Gastroesophageal sphincter (tissue), 4 donors: ENCODE measurements around the gene NOP53. TPM values are rescaled to one million over a fixed set of nuclear protein-coding genes. Genes with fewer than 3 reads are reported as not detected.

Experiments
- ATAC-seq: fragments of 150-250 bp; one replicate; pipeline ENCODE4 v1.9.1; 2016; ENCODE audit warnings: mild to moderate bottlenecking, moderate library complexity
- H3K27ac ChIP-seq, 4 donors: fragments of 200-600 bp; sonication (generic) in 3 of 4; 1 replicate in 3 of 4; 2 replicates in 1 of 4; pipeline ENCODE4 v1.5.1; 2016 to 2019
- H3K27me3 ChIP-seq: fragments of 200-600 bp; sonication (generic); one replicate; pipeline ENCODE4 v1.5.1; 2019
- H3K36me3 ChIP-seq, 2 donors: fragments of 200-600 bp; sonication (generic); one replicate each; pipeline ENCODE4 v1.5.1; 2019; ENCODE audit warnings: control low read depth in 1 of 2
- H3K4me1 ChIP-seq, 3 donors: fragments of 200-600 bp; sonication (generic); 1 replicate in 2 of 3; 2 replicates in 1 of 3; pipeline ENCODE4 v1.5.1; 2016 to 2019; ENCODE audit warnings: control low read depth in 2 of 3
- H3K4me3 ChIP-seq, 2 donors: fragments of 200-600 bp; sonication (generic); one replicate each; pipeline ENCODE4 v1.5.1; 2019; ENCODE audit warnings: mild to moderate bottlenecking in 1 of 2, moderate library complexity in 1 of 2
- H3K9me3 ChIP-seq, 3 donors: fragments of 200-600 bp; sonication (generic); one replicate each; pipeline ENCODE4 v1.5.1; 2017 to 2019; ENCODE audit warnings: control low read depth in 2 of 3
- CTCF ChIP-seq, 4 experiments: fragments of 200-600 bp in 2 of 4; fragments of 450-650 bp in 2 of 4; sonication (generic) in 1 of 4; IDR thresholded peaks; one replicate each; pipeline ENCODE4 v1.5.1; 2017 to 2019; ENCODE audit warnings: antibody characterized with exemption in 4 of 4, mild to moderate bottlenecking in 2 of 4, moderate library complexity in 2 of 4
- EP300 ChIP-seq: sonication (generic); formaldehyde crosslinking; IDR thresholded peaks from one replicate; pipeline ENCODE4 v1.6.1; 2017; ENCODE audit warnings: antibody characterized with exemption, mild to moderate bottlenecking
- POLR2A ChIP-seq, 2 donors: fragments of 450-650 bp; IDR thresholded peaks; one replicate each; pipeline ENCODE4 v1.6.1; 2017; ENCODE audit warnings: antibody characterized with exemption in 2 of 2, mild to moderate bottlenecking in 2 of 2, moderate library complexity in 1 of 2
- POLR2AphosphoS5 ChIP-seq: sonication (generic); formaldehyde crosslinking; IDR thresholded peaks from one replicate; pipeline ENCODE4 v1.6.1; 2017; ENCODE audit warnings: antibody characterized with exemption
- WGBS, 2 donors: methylation state at CpG; one replicate each; pipeline ENCODE4 v1.1.5; 2018; ENCODE audit warnings: low coverage in 1 of 2; 5-methylcytosine and 5-hydroxymethylcytosine counted together
- total RNA-seq, 4 donors: library from RNA; depleted of rRNA; stranded (reverse); fragments of >200 nt; gene quantifications; one replicate each; pipeline ENCODE4 v1.1.0, GENCODE V29; 2016

NOP53 gene
- total RNA-seq, 4 donors from 2014 or later: 332 to 592 (median 362) TPM

DNA sequence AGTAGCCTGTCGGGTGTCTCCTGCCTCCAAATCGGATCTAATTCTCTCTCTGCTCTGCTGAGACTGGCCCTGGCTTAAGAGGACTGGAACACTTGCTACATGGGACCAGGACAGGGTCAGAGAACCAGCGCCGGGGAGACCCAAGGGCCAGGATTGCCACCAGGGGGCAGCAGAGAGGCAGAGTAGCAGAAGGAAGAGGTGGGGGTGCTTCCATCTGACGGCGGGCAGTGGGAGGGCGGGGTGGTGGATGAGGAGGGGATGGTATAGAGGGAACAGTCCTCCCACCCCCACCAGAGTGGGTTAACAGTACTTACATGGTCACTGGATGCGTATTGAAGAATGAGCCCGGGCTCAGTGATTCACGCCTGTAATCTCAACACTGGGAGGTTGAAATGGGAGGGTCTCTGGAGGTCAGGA lies 45.1 kb downstream of the NOP53 start:
- peaks cover 0 to 36% (median 0%) of the 10 kb centered on the region in 3 donors for H3K4me1 ChIP-seq
- no peaks in the 10 kb centered on the region for H3K27me3 ChIP-seq
- ATAC-seq: peak; percentile 66
- 13 to 24% methylated on average over 2 to 4 of the region's 10 CpGs for WGBS, 2 donors
- no peak overlapping the region for H3K4me3 ChIP-seq
- H3K36me3 ChIP-seq: peaks cover 0 to 28% of the 10 kb centered on the region in 2 donors
- H3K27ac ChIP-seq: no peak overlapping the region
- TF ChIP-seq POLR2A (IDR thresholded peaks at IDR 0.05): no peak
- no peak for TF ChIP-seq POLR2AphosphoS5
- TF ChIP-seq CTCF (IDR thresholded peaks at IDR 0.05): peak; percentile 60 to 88 (median 82)
- H3K9me3 ChIP-seq: no peaks in the 10 kb centered on the region

DNA sequence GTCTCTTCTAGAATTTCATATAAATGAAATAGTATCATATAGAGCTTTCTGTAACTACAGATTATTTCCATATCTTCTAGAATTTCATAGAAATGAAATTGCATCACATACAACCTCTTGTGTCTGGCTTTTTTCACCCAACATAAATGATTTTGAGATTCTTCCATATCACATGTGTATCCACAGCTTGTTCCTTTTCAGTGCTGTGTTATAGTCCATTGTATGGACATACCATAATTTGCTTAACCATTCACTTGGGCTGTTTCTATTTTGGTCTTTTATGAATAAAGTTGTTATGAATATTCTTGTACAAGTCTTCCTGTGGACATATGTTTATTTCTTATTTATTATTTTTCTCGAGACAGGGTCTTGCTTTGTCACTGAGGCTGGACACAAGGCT lies 47.3 kb downstream of the NOP53 start:
- TF ChIP-seq POLR2A (IDR thresholded peaks at IDR 0.05) (no peak), EP300 (no peak), POLR2AphosphoS5 (no peak), CTCF (IDR thresholded peaks at IDR 0.05) (no peak)
- WGBS, 2 donors: 80 to 100% methylated on average over 1 of the region's 1 CpG
- H3K4me1 ChIP-seq: peaks cover 0 to 23% (median 0%) of the 10 kb centered on the region in 3 donors
- no peak for ATAC-seq
- H3K27ac ChIP-seq: no peak overlapping the region
- H3K4me3 ChIP-seq: no peak overlapping the region
- H3K27me3 ChIP-seq: no peaks in the 10 kb centered on the region
- peaks cover 0 to 7% of the 10 kb centered on the region in 2 donors for H3K36me3 ChIP-seq
- H3K9me3 ChIP-seq: no peaks in the 10 kb centered on the region

DNA sequence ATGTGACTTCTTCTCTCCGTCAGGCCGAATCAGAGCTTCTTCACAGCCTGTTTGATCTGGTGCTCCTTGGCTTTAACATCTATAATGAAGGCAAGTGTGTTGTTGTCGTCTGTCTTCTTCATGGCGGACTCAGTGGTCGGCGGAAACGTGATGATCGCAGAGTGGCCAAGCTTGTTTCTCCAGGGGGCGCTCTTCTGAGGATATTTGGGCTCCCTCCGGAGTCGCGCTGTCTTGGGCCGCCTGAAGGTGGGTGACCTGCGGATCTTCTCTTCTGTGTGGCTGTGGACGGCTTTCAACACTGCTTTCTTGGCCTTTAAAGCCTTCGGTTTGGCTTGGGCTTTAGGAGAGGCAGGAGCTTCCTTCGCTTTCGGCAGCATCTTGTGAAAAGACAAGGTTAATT lies 49.2 kb downstream of the NOP53 start:
- no peak overlapping the region for H3K4me3 ChIP-seq
- H3K27me3 ChIP-seq: no peaks in the 10 kb centered on the region
- no peaks in the 10 kb centered on the region for H3K9me3 ChIP-seq
- peaks cover 0 to 8% (median 0%) of the 10 kb centered on the region in 3 donors for H3K4me1 ChIP-seq
- H3K27ac ChIP-seq: no peak overlapping the region
- H3K36me3 ChIP-seq: no peaks in the 10 kb centered on the region
- WGBS, 2 donors: 69 to 93% methylated on average over 4 to 13 of the region's 18 CpGs
- TF ChIP-seq POLR2A (IDR thresholded peaks at IDR 0.05) (no peak), POLR2AphosphoS5 (no peak), EP300 (no peak), CTCF (IDR thresholded peaks at IDR 0.05) (no peak)
- no peak for ATAC-seq

DNA sequence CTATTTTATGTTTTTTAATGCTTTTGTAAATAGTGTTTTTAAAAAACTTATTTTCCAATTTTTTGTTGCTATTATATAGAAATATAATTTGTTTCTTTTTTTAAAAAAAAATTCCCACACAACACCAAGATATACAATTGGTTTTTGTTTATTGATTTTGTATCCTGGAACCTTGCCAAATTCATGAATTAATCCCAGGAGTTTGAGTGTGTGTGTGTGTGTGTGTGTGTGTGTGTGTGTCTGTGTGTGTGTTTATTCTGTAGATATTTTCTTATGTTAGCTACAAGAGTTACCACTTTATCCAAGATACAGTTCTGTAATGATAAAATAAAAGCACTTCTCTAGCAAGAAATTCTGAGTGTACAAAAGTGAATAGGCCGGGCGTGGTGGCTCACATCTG lies 51.4 kb downstream of the NOP53 start:
- Histone ChIP-seq H3K27me3 (no peaks in the 10 kb centered on the region), H3K9me3 (no peaks in the 10 kb centered on the region), H3K4me3 (no peak overlapping the region), H3K4me1 (no peaks in the 10 kb centered on the region), H3K36me3 (no peaks in the 10 kb centered on the region), H3K27ac (no peak overlapping the region)
- ATAC-seq: no peak
- TF ChIP-seq CTCF (IDR thresholded peaks at IDR 0.05) (no peak), POLR2AphosphoS5 (no peak), POLR2A (IDR thresholded peaks at IDR 0.05) (no peak), EP300 (no peak)
- WGBS, 2 donors: 95 to 100% methylated on average over 2 of the region's 2 CpGs

- no peak overlapping the region for H3K27ac ChIP-seq
- WGBS, 2 donors: 56 to 77% methylated on average over 7 to 11 of the region's 14 CpGs
- H3K36me3 ChIP-seq: no peaks in the 10 kb centered on the region
- H3K4me3 ChIP-seq: no peak overlapping the region
- no peaks in the 10 kb centered on the region for H3K9me3 ChIP-seq
- H3K4me1 ChIP-seq: no peaks in the 10 kb centered on the region
- no peak for ATAC-seq
- no peaks in the 10 kb centered on the region for H3K27me3 ChIP-seq
- TF ChIP-seq CTCF (IDR thresholded peaks at IDR 0.05): no peak
- no peak for TF ChIP-seq POLR2A (IDR thresholded peaks at IDR 0.05)
- TF ChIP-seq EP300: no peak
- no peak for TF ChIP-seq POLR2AphosphoS5
Measured at GRCh38 chr19:47797996-47798903, 52.9 kb downstream of the NOP53 start.
